ENCODE data around the gene GPC6.

GPC6 gene

GRCh38 chr13:93344048-93344705 is 117.6 kb downstream of the GPC6 start:
- in situ Hi-C loops (cut with MboI; ENCODE audit: low pct_unique_long_range_greater_than_20kb, low sequenced_read_pairs, unreplicated experiment) = no loop called here
- no peak for TF ChIP-seq CTCF (IDR thresholded peaks at IDR 0.05; ENCODE audit: extremely low read depth, insufficient read depth, missing control alignments)
- no peak for DNase-seq (ENCODE audit: low spot score)

GRCh38 chr13:93345024-93345423 is 118.4 kb downstream of the GPC6 start:
- in situ Hi-C loops (cut with MboI; ENCODE audit: low pct_unique_long_range_greater_than_20kb, low sequenced_read_pairs, unreplicated experiment) = no loop called here
- no peak for DNase-seq (ENCODE audit: low spot score)
- no peak for TF ChIP-seq CTCF (IDR thresholded peaks at IDR 0.05; ENCODE audit: extremely low read depth, insufficient read depth, missing control alignments)

- in situ Hi-C loops (cut with MboI; ENCODE audit: low pct_unique_long_range_greater_than_20kb, low sequenced_read_pairs, unreplicated experiment) = no loop called here
- DNase-seq (ENCODE audit: low spot score) = no peak
- TF ChIP-seq CTCF (IDR thresholded peaks at IDR 0.05; ENCODE audit: extremely low read depth, insufficient read depth, missing control alignments) = no peak
Measured at GRCh38 chr13:93345770-93346169, 119.2 kb downstream of the GPC6 start.

GRCh38 chr13:93352616-93353015 is 126.0 kb downstream of the GPC6 start:
- in situ Hi-C loops (cut with MboI; ENCODE audit: low pct_unique_long_range_greater_than_20kb, low sequenced_read_pairs, unreplicated experiment) = no loop called here
- DNase-seq (ENCODE audit: low spot score) = no peak
- no peak for TF ChIP-seq CTCF (IDR thresholded peaks at IDR 0.05; ENCODE audit: extremely low read depth, insufficient read depth, missing control alignments)

GRCh38 chr13:93355094-93355493 is 128.5 kb downstream of the GPC6 start:
- TF ChIP-seq CTCF (IDR thresholded peaks at IDR 0.05; ENCODE audit: extremely low read depth, insufficient read depth, missing control alignments) = no peak
- no peak for DNase-seq (ENCODE audit: low spot score)
- in situ Hi-C loops (cut with MboI; ENCODE audit: low pct_unique_long_range_greater_than_20kb, low sequenced_read_pairs, unreplicated experiment) = no loop called here

- in situ Hi-C loops (cut with MboI; ENCODE audit: low pct_unique_long_range_greater_than_20kb, low sequenced_read_pairs, unreplicated experiment) = no loop called here
- TF ChIP-seq CTCF (IDR thresholded peaks at IDR 0.05; ENCODE audit: extremely low read depth, insufficient read depth, missing control alignments) = no peak
- no peak for DNase-seq (ENCODE audit: low spot score)
Measured at GRCh38 chr13:93356469-93356868, 129.9 kb downstream of the GPC6 start.
